NCI-H2196 (cell line): Measurements from ENCODE around the gene MACROD2.

ENCODE experiments used
- DNase-seq: peaks from one replicate; lab custom pipeline; 2025; ENCODE audit not compliant: unreplicated experiment; lab: John Stamatoyannopoulos, UW

The MACROD2 gene

GRCh38 chr20:14569641-14570040, 574.3 kb downstream of the MACROD2 start:
- DNase-seq, result no peak

DNA sequence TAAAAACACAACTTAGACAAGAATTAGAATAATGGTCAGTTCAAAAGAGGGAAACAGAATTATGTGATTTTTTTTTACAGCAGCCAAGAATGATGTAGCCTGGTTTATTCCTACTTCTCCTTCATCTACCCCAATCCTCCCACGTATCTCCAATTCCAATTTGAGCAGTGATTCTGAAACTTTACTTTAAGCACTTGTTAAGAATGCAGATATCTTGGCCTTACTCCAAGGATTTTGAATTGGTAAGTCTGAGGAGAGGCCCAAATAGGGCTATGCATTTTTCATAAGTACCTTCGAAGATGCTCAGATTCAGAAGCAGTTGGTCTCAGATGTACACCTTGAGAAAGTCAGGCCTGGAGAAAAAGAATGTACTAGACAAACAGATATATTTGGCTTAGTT, 575.5 kb downstream of the MACROD2 start:
- DNase-seq, result no peak

DNA sequence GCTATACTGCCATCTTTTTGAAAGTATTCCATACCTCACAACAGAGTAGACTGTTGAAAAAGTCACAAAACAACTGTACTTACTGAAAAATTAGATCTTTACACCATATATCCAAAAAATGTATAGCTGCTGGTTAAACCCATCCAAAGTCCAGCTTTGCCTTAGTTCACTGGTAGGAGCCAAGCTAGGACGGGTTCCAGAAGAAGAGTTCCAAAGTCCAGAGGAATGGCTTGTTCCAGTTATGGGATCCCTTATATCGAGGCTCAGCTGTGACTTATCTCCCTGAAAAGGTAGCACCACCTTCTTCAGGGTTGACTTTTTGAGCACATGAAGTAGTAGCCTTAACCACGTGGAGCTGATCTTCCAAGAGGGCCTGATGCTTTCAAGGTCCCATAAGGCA, 578.4 kb downstream of the MACROD2 start:
- no peak for DNase-seq

DNA sequence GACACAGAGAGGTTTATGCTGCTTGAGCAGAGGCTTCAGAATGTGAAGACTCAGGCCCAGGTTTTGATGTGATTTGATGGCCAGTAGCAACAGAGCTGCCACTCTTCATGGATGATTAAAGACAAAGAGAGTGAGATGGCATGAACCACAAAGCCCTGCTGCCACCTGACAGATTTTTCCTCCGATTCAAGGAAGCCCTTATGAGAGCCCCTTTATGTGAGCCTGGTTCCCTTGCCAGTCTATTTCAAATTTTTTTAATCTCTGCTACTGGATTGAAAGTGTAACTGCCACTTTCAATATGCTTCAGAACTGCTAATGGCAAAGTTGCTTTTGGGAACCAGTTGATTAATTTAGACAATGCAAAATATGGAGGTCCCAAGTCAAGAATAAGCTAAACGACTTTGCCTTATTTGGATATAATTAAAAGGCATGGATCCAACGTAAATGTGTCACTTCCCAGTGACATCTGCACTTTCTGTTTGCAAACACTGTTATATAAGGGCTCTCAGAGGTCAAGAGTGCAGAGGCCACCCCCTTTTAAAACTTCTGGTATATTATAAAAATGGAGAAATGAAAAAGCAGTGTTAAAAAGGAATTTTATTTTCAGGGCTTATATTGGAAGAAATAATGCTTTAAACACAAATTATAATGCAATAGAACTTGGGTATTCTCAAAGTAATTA, 581.0 kb downstream of the MACROD2 start:
- no peak for DNase-seq

- peak; percentile 75 for DNase-seq
Measured at GRCh38 chr20:14580418-14581074, 585.2 kb downstream of the MACROD2 start.

GRCh38 chr20:14581731-14582130, 586.4 kb downstream of the MACROD2 start:
- DNase-seq, result no peak

- DNase-seq, result peak; percentile 27
Measured at GRCh38 chr20:14582855-14583254, 587.5 kb downstream of the MACROD2 start.

GRCh38 chr20:14583413-14583812, 588.1 kb downstream of the MACROD2 start:
- peak; percentile 71 for DNase-seq

- no peak for DNase-seq
Measured at GRCh38 chr20:14589383-14589782, 594.1 kb downstream of the MACROD2 start.

- DNase-seq, result no peak
Measured at GRCh38 chr20:14595051-14595450, 599.7 kb downstream of the MACROD2 start.

- no peak for DNase-seq
Measured at GRCh38 chr20:14597206-14597715, 601.9 kb downstream of the MACROD2 start.

DNA sequence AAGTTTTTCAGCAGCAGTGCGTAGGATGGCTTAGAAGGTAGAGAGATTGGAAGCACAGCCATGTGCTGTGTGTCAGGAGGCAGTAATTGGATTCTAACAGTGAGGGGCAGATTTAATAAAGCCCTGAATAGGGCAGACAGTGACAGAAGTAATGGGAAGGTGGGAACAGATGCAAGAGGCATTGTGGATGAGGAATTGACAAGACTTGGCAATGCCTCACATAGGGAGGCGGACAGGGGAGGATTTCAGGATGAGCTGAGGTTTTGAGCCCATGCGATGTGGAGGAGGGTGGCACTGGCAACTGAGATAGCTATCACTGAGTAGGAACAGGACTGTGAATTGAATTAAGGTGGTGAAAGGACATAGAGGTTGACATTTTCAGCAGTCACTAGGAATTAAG, 604.3 kb downstream of the MACROD2 start:
- no peak for DNase-seq

DNA sequence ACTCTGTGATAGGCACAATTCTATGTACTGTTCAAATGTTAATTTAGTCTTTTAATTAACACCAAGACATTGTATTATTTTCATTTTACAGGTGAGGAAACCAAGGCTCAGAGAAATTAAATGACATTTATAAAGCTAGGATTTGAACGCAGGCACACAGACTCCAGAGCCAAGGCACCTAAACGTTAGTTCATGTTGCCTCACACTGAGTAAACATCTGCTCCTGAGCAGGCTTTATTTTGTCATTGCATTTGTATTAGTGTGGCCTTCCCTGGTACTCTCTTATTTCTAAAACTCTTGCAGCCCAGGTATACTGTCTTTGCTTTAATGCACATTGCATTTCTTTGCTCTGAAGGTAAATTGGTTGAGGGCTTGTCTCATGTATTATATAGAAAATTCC, 605.2 kb downstream of the MACROD2 start:
- DNase-seq, result no peak

DNA sequence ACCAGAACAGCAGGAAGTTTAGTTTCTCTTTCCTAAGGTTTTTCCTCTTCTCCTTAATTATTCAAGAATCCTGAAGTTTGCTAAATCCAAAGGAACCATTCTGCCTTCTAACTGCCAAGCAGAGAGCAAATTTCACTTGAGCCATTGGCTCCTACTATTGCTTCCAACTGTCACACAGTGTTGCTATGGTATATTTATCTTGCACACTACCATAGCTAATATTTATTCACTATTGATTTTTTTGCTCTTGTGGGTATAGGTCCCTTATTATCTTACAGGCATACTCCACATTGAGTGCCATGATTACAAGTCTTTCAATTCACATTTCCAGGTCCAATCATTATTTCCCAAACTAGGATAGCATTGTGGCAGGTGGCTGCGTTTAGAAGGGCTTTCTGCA, 608.8 kb downstream of the MACROD2 start:
- no peak for DNase-seq

GRCh38 chr20:14609328-14610221, 614.3 kb downstream of the MACROD2 start:
- no peak for DNase-seq

GRCh38 chr20:14611479-14611878, 616.2 kb downstream of the MACROD2 start:
- DNase-seq, result no peak

DNA sequence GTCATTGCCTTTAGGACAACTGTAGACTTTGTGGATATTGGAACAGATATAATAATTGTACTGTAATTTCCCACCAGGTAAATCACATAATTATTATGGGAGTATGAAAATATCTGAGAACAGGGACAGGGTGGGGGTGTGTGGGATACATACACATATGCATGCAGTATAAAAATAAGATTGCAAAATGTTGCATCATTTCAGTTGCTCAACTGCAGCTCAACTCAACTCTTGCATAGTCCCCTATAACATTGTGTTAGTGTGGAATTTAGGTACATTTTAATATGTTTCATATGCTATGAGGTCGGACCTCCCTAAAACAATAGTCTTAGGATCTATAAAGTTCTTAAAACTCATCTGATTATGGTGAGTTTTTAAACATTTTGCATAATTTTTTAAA, 617.1 kb downstream of the MACROD2 start:
- no peak for DNase-seq

- DNase-seq, result no peak
Measured at GRCh38 chr20:14616003-14616402, 620.7 kb downstream of the MACROD2 start.

DNA sequence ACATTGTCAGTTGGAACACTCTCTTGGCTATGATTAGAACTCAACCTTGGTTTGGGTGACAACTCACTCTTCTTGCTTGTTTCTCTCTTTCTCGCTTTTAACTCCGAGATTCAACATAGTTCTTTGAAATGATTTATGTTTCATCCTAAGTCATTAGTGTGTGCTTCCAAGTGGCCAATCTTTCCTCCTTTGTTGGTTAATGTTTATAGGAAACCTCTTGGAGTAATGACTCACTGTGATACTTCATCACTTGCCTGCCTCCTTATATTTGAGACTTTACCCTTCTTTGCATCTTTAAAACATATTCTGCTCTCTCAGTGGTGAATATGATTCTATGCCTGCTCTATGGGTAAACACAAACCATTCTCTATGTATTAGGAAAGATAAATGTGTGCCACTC, 621.8 kb downstream of the MACROD2 start:
- no peak for DNase-seq

DNA sequence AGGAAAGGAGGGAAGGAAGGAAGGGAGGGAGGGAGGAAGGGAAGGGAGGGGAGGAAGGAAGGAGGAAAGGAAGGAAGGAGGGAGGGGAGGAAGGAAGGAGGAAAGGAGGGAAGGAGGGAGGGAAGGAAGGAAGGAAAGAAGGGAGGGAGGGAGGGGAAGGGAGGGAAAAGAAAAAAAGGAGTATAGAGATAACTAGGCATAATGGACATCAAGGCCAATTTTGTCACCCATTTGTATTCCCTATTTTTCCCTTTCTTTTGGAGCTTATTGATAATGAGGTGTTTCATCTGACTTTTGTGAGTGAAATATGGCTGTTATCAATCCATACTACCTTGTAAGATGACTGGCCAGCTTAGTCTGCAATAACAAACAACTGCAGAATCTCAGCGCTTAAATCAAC, 624.1 kb downstream of the MACROD2 start:
- DNase-seq, result no peak

DNA sequence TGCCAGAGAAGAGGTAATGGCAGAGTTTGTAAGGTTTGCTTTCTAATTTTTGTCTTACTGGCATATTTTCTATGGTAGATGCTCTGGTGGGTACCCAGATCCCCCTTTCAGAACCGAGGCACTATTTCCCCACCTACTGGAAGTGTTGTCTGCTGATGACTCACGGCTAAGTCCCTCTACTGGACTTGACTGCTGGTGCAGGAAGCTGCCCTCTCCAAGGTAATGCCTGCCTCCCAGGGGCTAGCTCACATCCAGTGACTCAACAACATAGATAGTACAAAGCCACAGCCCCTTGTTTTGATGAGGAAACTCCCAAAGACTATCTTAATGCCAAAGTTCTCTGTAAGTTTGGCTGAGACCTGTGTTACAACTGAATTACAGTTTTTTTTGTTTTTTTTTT, 627.5 kb downstream of the MACROD2 start:
- DNase-seq, result no peak

GRCh38 chr20:14631011-14631410, 635.7 kb downstream of the MACROD2 start:
- no peak for DNase-seq
